ENCODE data around the gene GNA12. TPM values are rescaled to one million over a fixed set of nuclear protein-coding genes. Genes with fewer than 3 reads are reported as not detected.
"Not testable (repeated sequence)": the region's sequence is repeated elsewhere in the genome, so short reads cannot be mapped to it uniquely, and the experiment has no call there.

The GNA12 gene
- total and polyA plus RNA-seq, 12 donors, result 8.2 to 65.1 (median 42.9) TPM

DNA sequence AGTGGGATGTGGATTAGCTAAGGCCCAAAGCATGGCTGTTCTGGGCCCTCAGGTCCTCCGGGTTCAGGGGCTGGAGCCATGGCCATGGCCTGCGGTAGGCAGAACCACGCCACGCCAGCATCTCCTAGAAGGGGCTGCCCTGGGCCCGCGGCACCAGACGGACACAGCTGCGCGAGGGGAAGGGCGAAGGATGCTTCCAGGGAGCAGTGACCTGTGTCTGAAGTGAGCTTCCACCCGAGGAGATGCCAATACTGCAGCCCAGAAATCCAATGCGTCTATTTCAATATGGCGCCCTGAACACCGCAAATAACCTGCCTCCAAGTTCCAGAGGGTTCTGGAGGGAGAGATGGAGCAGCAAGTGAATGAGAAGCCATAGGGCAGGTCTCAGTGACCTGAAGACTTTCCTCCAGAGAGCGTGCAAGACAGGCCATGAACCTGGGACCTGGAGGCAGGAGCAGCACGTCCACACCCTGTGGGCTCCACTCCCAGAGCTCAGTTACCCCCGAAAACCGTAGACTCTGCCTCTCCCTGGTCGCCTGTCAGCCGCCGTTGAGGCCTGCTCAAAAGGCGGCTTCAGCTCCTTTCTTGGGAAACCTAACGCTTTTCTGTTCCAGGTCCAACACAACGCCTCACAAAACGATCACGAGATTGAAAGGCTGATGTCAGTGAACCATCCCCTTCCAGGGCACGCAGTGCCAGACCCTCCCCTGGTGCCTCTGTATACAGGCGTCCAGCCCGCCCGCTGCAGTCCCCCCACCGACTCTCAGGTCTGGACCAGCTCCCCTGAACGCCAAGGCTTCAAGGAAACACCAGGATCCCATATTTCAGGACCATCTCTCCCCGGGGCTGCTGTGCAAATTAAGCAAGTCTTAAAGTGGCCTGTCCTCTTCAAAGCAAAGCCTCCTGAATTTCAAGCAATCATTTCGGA lies 118.7 kb downstream of the GNA12 start:
- H3K4me1 ChIP-seq (replicated peaks in 1 of 2), result peaks cover 0 to 11% of the 10 kb centered on the region in 2 donors
- no peaks in the 10 kb centered on the region for H3K27me3 ChIP-seq
- DNase-seq, result peak in 5 of 7 donors; percentile 4 to 43 (median 13)
- WGBS, 4 donors, result 96 to 97% (median 96%) methylated on average over 21 to 34 of the region's 34 CpGs
- peaks cover 0 to 16% of the 10 kb centered on the region in 2 donors for H3K36me3 ChIP-seq (replicated peaks in 1 of 2)
- no peaks in the 10 kb centered on the region for H3K9me3 ChIP-seq (replicated peaks in 1 of 3)
- intact Hi-C loops (cut with DNase I), result no loop called here
- no peak overlapping the region for H3K27ac ChIP-seq
- H3K4me3 ChIP-seq, result no peak overlapping the region
- TF ChIP-seq, protein P1, sequence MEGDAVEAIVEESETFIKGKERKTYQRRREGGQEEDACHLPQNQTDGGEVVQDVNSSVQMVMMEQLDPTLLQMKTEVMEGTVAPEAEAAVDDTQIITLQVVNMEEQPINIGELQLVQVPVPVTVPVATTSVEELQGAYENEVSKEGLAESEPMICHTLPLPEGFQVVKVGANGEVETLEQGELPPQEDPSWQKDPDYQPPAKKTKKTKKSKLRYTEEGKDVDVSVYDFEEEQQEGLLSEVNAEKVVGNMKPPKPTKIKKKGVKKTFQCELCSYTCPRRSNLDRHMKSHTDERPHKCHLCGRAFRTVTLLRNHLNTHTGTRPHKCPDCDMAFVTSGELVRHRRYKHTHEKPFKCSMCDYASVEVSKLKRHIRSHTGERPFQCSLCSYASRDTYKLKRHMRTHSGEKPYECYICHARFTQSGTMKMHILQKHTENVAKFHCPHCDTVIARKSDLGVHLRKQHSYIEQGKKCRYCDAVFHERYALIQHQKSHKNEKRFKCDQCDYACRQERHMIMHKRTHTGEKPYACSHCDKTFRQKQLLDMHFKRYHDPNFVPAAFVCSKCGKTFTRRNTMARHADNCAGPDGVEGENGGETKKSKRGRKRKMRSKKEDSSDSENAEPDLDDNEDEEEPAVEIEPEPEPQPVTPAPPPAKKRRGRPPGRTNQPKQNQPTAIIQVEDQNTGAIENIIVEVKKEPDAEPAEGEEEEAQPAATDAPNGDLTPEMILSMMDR (IDR thresholded peaks at IDR 0.05), result no peak
- TF ChIP-seq POLR2A (IDR thresholded peaks at IDR 0.05), result no peak

DNA sequence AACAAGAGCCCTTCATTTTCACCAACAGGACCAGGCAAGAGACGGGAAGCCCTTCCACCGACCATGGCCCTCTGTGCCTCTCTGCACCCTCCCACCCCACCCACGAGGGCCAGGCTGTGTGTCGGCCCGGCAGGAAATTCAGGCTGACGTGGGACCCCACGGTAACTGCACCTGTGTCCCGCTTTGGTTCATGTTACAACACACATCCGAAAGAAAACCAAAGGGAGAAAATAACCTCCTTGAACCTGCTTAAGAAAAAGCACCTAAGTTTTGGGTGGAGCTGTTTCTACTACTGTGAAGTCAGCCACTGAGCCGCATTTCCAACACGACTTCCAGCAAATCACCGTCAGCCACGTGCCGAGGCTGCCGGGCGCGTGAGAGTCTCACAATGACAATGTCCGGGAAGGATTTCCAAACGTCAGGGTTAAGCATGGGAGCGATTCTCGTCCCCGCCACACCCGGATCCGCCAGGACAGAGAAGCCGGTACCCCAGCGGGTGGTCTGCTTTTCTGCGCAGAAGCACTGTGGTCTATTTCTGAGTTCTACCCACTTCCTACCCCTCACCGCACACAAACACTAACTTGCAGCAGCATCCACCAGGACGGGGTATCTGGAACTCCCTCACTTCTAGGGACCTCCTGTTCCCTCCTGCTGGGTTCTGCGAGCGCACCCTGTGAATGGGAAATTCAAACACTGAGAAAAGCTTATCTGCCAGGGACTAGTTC lies 119.5 kb downstream of the GNA12 start:
- no peak overlapping the region for H3K4me3 ChIP-seq
- TF ChIP-seq POLR2A (IDR thresholded peaks at IDR 0.05), result no peak
- TF ChIP-seq, protein P1 (IDR thresholded peaks at IDR 0.05), result no peak
- WGBS, 4 donors, result 94 to 97% (median 95%) methylated on average over 29 to 31 of the region's 31 CpGs
- H3K9me3 ChIP-seq (replicated peaks in 1 of 3), result no peaks in the 10 kb centered on the region
- H3K27ac ChIP-seq, result no peak overlapping the region
- no peaks in the 10 kb centered on the region for H3K27me3 ChIP-seq
- intact Hi-C loops (cut with DNase I), result no loop called here
- H3K4me1 ChIP-seq (replicated peaks in 1 of 2), result peaks cover 0 to 11% of the 10 kb centered on the region in 2 donors
- peak in 4 of 7 donors; percentile 4 to 41 (median 11) for DNase-seq
- H3K36me3 ChIP-seq (replicated peaks in 1 of 2), result peaks cover 0 to 21% of the 10 kb centered on the region in 2 donors

DNA sequence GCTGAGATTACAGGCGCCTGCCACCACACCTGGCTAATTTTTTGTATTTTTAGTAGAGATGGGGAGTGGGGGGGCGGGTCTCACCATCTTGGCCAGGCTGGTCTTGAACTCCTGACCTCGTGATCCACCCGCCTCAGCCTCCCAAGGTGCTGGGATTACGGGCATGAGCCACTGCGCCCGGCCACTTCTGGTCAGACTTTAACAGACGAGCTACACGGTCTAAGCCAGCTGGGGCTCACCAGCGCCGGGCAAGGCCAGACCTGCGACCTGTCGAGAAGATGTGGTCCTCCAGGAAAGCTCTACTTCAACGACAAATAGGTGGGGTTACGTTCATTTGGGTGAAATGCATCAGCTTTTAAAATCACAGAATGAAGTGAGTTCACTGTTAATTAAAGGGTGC lies 120.1 kb downstream of the GNA12 start:
- H3K27ac ChIP-seq; H3K9me3 ChIP-seq (replicated peaks in 1 of 3); intact Hi-C loops (cut with DNase I); H3K4me3 ChIP-seq; H3K27me3 ChIP-seq: not testable (repeated sequence)
- WGBS, 4 donors, result 92 to 98% (median 95%) methylated on average over 8 to 15 of the region's 15 CpGs
- H3K36me3 ChIP-seq (replicated peaks in 1 of 2), result peaks cover 0 to 24% of the 10 kb centered on the region in 2 donors
- DNase-seq, result peak in 2 of 7 donors; percentile 5 to 8
- H3K4me1 ChIP-seq (replicated peaks in 1 of 2), result peaks cover 0 to 11% of the 10 kb centered on the region in 2 donors

DNA sequence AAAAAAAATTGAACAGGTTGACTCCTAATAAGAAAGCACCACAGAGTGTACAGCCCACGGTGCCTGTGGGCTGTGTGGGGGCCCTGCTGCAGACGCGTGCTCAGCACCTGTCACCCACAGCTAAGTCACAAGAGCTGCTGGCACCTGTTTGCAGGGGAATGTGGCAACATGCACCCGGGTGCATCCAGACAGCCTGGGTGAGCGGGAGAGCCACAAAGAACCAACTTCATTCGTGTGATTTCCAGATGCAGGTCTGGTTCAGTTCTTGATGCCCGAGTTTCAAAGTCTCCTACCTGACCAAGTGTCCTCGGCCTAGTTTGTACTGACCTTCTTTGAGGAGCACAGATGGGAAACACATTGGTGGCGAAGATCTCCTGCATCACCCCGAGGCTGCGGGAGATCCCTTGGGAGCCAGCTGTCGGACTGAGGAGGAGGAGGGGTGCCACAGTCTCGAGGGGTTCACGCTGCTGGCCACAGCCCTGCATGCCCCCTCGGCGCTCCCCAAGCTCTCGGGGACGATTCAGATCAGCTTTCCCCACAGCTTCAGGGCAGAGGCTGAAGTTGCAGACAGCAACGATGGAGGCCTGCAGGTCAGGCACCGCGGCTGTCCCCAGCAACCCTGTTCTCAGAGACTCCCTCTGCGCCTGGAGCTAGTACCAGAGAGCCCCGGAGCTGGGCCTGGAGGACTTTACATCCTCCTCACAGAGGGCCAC lies 120.8 kb downstream of the GNA12 start:
- Histone ChIP-seq H3K4me3 (no peak overlapping the region), H3K36me3 (replicated peaks in 1 of 2) (peaks cover 0 to 25% of the 10 kb centered on the region in 2 donors), H3K9me3 (replicated peaks in 1 of 3) (no peaks in the 10 kb centered on the region), H3K4me1 (replicated peaks in 1 of 2) (peaks cover 0 to 4% of the 10 kb centered on the region in 2 donors), H3K27me3 (no peaks in the 10 kb centered on the region), H3K27ac (no peak overlapping the region)
- WGBS, 4 donors, result 85 to 91% (median 88%) methylated on average over 9 to 23 of the region's 23 CpGs
- TF ChIP-seq, protein P1 (IDR thresholded peaks at IDR 0.05), result no peak
- no peak for TF ChIP-seq POLR2A (IDR thresholded peaks at IDR 0.05)
- DNase-seq, result peak in 2 of 7 donors; percentile 8 to 9
- intact Hi-C loops (cut with DNase I), result no loop called here

All from adrenal gland (tissue), 12 donors.